Stimulated activated CD8-positive, alpha-beta memory T cell treated with anti-CD3 and anti-CD28 coated beads, Interleukin-7, amount 100 ng/mL, for 4 hours (primary cell): ENCODE data around the gene TDRD10.
A peak's percentile ranks its signal among the peaks of the same experiment; 100 is the strongest.
"Not testable (repeated sequence)": the region's sequence is repeated elsewhere in the genome, so short reads cannot be mapped to it uniquely, and the experiment has no call there.

Source experiments
- DNase-seq, 2 donors: peaks; one replicate each; pipeline ENCODE4 v3.0.0-alpha.2; 2020; ENCODE audit warnings: low read depth in 2 of 2

The TDRD10 gene

GRCh38 chr1:154479764-154480421, 22.1 kb upstream of the TDRD10 start:
- DNase-seq = peak in 1 of 2 donors; percentile 36

GRCh38 chr1:154481053-154481452, 21.0 kb upstream of the TDRD10 start:
- no peak for DNase-seq

DNA sequence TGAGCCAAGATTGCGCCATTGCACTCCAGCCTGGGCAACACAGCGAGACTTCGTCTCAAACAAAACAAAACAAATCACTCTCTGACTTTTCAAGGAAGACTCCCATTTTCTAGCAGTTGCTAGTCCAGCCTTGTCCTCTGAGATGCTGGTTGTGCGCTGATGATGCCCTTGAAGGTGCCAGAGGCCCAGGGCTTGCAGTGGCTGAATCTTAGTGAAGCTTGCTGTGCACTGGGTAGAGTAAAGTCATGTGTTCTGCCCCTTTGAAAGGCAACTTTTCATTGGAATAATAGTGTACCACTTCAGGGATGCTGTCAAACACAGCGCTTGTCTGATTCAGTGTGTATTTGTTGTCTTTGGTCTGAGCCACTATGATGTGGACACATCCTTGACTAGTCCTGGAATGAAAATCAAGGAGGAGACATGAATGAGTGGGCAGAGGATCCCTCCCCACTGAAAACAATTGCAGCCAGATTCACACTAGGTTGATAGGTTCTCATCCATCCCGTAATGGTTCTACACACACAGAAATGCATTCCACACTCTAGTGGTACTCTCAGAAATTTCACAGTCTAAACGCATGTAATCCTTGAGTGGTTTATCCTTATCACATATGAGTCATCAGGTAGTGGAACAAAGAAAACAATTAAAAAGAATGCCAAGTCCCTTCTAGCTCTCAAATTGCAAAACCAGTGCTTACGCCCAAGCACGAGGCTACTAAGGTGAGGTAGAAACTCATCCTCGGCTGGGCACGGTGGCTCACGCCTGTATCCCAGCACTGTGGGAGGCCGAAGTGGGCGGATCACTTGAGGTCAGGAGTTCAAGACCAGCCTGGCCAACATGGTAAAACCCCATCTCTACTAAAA, 17.8 kb upstream of the TDRD10 start:
- no peak for DNase-seq

DNA sequence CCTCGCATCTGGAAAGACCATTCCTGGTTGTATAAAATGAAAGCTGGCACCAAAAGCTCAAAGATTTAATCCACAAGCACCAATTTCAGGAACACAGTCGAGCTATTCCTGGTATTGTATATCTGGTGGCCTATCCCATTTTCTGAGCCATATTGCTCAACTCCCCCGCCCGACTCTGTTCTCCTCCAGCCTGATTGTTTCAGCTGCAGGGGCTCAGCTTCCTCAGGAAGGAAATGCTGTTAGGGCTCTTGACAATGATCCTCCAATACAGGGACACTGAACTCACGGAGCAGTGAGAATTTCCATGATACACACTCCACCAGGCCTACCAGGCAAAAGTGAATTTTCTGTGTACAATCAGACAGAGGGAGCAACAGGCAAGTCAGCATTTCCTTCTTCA, 16.9 kb upstream of the TDRD10 start:
- no peak for DNase-seq

DNA sequence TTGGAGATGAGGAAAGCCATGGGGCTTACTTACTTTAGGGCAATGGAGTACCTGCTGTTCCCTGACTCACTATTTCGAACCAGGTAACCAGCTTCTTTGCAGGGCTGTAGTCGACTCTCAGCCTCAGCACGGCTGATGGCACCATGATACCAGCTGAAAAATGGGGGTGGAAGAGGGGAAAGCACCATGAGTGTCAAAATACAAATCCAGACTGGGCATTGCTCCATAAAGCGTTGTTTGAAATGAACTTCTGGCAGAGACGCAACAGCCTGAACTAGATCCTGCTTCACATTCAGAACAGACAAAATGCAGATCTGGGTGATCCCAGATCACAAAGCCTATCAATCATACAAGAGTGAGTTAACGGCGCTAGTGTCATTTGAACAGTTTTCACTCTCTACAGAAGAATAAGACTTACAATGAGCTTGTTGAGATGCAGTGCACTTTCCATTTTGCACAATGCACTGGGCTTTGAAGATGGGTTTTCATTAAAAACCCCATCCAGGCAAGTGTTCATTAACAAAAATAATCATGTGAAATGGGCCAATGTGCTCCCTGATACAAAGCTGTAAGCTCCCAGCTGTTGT, 16.0 kb upstream of the TDRD10 start:
- DNase-seq = no peak

DNA sequence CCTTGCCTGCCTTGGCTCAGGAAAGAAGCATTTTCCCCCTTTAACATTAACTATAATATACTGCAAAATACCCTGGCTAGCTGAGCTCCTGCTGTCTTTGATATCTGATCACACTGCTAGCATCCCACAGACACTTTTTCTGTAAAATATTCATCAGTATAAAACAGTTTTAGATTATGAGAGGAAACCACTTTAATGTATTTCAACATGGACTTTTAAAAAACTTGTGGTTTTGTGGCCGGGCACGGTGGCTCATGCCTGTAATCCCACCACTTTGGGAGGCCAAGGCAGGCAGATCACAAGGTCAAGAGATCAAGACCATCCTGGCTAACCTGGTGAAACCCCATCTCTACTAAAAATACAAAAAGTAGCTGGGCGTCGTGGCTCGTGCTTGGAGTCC, 15.3 kb upstream of the TDRD10 start:
- not testable (repeated sequence) for DNase-seq

- DNase-seq = no peak
These were observed 13.1 kb upstream of the TDRD10 start for GRCh38 chr1:154488922-154489321.

GRCh38 chr1:154489695-154490274, 12.2 kb upstream of the TDRD10 start:
- DNase-seq = no peak

GRCh38 chr1:154490317-154490716, 11.7 kb upstream of the TDRD10 start:
- no peak for DNase-seq

- no peak for DNase-seq
These were observed 9.9 kb upstream of the TDRD10 start for GRCh38 chr1:154492115-154492514.

GRCh38 chr1:154493276-154493675, 8.7 kb upstream of the TDRD10 start:
- no peak for DNase-seq

- DNase-seq = no peak
These were observed 6.3 kb upstream of the TDRD10 start for GRCh38 chr1:154495496-154496273.

GRCh38 chr1:154496383-154496782, 5.6 kb upstream of the TDRD10 start:
- DNase-seq = no peak

GRCh38 chr1:154497026-154497806, 4.8 kb upstream of the TDRD10 start:
- no peak for DNase-seq

DNA sequence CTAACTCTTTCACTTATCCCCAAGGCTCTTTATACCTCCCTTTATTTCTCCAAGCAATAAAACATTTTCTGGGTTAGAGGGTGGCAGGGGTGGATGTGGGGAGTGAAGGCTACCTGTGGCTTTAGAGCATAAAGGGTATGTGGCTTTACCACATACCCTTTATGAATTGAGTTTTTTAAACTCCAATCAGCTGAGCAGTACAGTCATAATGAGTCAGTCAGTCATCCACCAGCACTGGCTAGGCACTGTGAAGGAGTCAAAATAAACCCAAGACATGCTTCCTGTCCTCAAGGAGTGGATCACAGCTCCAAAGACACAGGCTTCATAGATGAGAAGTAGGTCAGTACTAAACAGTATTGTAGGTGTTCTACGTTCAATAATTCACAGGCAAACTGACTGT, 2.6 kb upstream of the TDRD10 start:
- DNase-seq = no peak

DNA sequence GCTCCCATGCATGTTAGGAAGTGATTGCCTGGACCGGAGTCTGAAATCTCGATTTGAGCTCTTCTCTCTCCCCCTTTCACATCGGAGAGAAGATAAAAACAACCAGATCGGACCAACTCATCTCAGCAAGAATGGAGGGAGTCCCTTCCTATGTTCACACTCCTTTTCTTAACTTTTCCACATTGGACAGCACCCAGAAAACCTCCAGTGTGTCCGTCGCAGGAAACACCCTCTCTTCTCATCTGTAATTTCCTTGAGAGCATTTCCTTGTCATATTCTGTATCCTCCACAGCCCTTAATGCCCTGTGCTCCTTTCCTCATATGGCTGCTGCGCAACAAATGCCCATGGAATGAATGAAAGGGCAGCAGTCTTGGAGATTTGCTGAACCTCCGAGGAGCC, 1.5 kb upstream of the TDRD10 start:
- DNase-seq = no peak

DNA sequence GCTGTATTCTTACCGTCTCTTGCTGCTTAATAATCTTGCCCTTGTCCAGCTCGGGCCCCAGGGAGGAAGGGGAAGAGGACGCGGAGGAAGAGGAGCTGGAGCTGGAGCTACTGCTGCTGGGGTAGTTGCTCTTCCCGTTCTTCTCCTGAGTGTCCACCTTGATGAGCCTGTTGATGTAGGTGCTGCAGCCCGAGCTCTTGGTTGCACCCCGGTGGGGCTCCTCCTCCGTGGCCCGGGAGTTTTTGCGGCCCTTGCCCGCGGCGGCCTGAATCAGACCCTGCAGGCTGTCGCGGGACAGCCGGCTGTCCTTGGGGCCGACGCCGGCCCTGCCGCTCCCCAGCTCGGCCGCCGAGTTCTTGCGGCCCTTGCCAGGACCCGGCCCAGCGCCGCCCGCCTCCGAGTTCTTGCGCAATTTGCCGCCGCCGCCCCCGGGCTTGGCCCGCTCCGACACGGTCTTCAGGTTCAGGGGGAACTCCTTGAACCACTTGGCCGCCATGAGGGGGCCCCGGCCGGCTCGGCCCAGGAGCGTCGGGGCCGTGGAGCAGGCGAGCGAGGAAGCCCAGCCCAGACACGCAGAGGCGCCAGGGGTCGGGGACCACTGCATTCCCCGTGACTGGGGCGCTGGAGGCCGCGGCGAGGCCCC, 475 bp upstream of the TDRD10 start:
- no peak for DNase-seq

GRCh38 chr1:154502744-154503115, 711 bp downstream of the TDRD10 start:
- no peak for DNase-seq

DNA sequence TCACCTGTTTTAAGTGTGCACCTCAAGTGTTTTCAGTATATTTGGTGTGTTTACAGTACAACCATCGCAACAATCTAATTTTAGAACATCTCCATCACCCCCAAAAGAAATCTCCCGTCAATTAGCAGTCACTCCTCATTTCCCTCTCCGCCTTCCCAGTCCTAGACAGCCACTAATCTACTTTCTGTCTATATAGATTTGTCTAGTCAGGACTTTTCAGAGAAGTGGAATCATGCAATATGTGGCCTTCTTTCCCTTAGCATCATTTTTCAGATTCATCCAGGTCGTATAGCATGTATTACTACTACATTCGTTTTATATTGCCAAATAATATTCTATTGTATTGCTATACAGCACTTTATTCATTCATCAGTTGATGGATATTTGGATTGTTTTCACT, 1.9 kb downstream of the TDRD10 start:
- DNase-seq = no peak

DNA sequence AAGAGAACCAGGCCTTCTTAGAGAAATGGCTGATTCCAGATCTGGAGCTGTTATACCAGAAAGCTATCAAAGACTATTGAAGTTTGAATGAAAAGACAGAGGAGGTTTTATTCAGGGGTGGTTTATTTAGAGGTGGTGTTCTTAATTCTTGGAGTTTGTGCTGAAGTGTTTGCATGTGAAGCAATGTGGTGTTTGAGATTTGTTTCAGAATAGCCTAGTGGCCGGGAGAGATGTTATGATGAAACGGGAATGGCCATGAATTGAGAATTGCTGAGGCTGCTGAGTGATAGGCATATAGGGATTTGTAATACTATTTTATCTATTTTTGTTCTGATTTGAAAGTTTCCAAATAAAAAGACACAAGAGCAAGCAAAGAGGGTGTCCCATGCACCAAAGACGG, 10.7 kb downstream of the TDRD10 start:
- no peak for DNase-seq
